Gastrocnemius medialis (tissue), 4 donors: Measurements from ENCODE around the gene KPNA2.

Experiments used
- POLR2A ChIP-seq, 2 donors: fragments of 450-650 bp; IDR thresholded peaks; one replicate each; pipeline ENCODE4 v1.6.1; 2017; ENCODE audit warnings: antibody characterized with exemption in 2 of 2, mild to moderate bottlenecking in 2 of 2, moderate library complexity in 2 of 2
- TF ChIP-seq, protein P1 (sequence below), 5 experiments: fragments of 450-650 bp in 3 of 5; fragments of 200-600 bp in 2 of 5; sonication (generic) in 2 of 5; IDR thresholded peaks in 4 of 5; conservative IDR thresholded peaks in 1 of 5; 1 replicate in 4 of 5; 2 replicates in 1 of 5; pipeline ENCODE4 v1.5.1; 2016 to 2019; ENCODE audit warnings: antibody characterized with exemption in 5 of 5, mild to moderate bottlenecking in 3 of 5, moderate library complexity in 3 of 5

DNA sequence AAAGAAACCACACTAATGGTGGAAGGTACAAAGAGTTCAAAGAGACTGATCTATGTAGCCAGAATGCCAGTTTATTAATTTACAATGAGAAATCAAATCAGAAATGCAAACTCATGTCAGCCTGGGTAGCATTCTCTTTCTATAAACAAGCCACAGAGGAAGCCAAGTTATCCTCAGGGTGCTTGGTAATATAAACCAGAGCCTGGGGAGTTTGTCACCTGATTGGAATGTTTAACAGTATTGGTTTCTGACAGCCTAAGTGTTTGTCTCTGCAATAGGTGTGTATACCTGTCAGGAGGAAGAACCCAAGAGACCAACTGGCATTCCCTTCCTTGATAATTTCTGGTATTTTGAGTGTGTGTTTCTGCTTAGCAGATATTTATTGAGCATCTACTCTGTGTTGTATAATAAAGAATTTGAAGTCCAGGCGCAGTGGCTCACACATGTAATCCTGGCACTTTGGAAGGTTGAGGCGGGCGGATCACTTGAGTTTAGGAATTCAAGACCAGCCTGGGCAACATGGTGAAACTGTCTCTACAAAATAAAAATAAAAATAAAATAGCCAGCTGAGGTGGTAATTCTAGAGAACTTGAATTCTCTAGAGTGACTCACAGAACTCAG, 36.1 kb upstream of the KPNA2 start:
- TF ChIP-seq, protein P1, sequence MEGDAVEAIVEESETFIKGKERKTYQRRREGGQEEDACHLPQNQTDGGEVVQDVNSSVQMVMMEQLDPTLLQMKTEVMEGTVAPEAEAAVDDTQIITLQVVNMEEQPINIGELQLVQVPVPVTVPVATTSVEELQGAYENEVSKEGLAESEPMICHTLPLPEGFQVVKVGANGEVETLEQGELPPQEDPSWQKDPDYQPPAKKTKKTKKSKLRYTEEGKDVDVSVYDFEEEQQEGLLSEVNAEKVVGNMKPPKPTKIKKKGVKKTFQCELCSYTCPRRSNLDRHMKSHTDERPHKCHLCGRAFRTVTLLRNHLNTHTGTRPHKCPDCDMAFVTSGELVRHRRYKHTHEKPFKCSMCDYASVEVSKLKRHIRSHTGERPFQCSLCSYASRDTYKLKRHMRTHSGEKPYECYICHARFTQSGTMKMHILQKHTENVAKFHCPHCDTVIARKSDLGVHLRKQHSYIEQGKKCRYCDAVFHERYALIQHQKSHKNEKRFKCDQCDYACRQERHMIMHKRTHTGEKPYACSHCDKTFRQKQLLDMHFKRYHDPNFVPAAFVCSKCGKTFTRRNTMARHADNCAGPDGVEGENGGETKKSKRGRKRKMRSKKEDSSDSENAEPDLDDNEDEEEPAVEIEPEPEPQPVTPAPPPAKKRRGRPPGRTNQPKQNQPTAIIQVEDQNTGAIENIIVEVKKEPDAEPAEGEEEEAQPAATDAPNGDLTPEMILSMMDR (IDR thresholded peaks at IDR 0.05 in 4 of 5, conservative IDR thresholded peaks at IDR 0.05 in 1 of 5) = no peak
- no peak for TF ChIP-seq POLR2A (IDR thresholded peaks at IDR 0.05)
